ENCODE results near the gene CCT7. TPM values are rescaled to one million over a fixed set of nuclear protein-coding genes. Genes with fewer than 3 reads are reported as not detected.

The CCT7 gene
- total and polyA plus RNA-seq, 2 experiments from 2014 or later, result 287 to 642 TPM

- H3K4me3 Mint-ChIP-seq, result peak overlapping the region; percentile 75
- no peaks in the 10 kb centered on the region for H3K9me2 ChIP-seq (ENCODE audit: insufficient read depth)
- peak overlapping the region; percentile 89 for H3K4me2 ChIP-seq
- TF ChIP-seq CTCF (conservative IDR thresholded peaks at IDR 0.05; ENCODE audit: low read depth in 2 of 2) (peak; percentile 30 to 50), JUNB (IDR thresholded peaks at IDR 0.05; ENCODE audit: unreplicated experiment) (no peak), EZH2phosphoT487 (IDR thresholded peaks at IDR 0.05; ENCODE audit: unreplicated experiment) (peak; percentile 80), EZH2 (IDR thresholded peaks at IDR 0.05; ENCODE audit: low read depth, unreplicated experiment) (no peak), ETS1 (IDR thresholded peaks at IDR 0.05) (no peak), CREB1 (CRISPR knock-in tag; IDR thresholded peaks at IDR 0.05; ENCODE audit: low read depth) (peak; percentile 19; the same call in 1 of the 2 replicates)
- no peak overlapping the region for H3K27ac Mint-ChIP-seq
- no peaks in the 10 kb centered on the region for H3K36me3 ChIP-seq (ENCODE audit: insufficient read depth)
- no peaks in the 10 kb centered on the region for H3K9me3 Mint-ChIP-seq
- no peak overlapping the region for H3K27ac ChIP-seq (ENCODE audit: low read depth)
- ATAC-seq (peak; percentile 58), DNase-seq (ENCODE audit: low spot score) (peak; percentile 79)
- no peaks in the 10 kb centered on the region for H3K36me3 Mint-ChIP-seq (ENCODE audit: low read depth)
- peaks cover 12% of the 10 kb centered on the region; the same call in 1 of the 2 replicates for H3K4me1 ChIP-seq (ENCODE audit: insufficient read depth)
- H3F3A ChIP-seq (replicated peaks; ENCODE audit: low read depth), result peaks cover 9% of the 10 kb centered on the region
- peaks cover 98% of the 10 kb centered on the region for H3K27me3 ChIP-seq (ENCODE audit: insufficient read depth)
- no peaks in the 10 kb centered on the region for H3K79me2 ChIP-seq (replicated peaks; ENCODE audit: insufficient read depth)
- peaks cover 5% of the 10 kb centered on the region for H4K20me1 ChIP-seq (replicated peaks; ENCODE audit: insufficient read depth)
- peak overlapping the region; percentile 81; the same call in 1 of the 2 replicates for H2AFZ ChIP-seq
- peaks cover 9% of the 10 kb centered on the region for H3K4me1 Mint-ChIP-seq
- peaks cover 67% of the 10 kb centered on the region for H3K27me3 Mint-ChIP-seq (ENCODE audit: insufficient read depth, low read depth, poor library complexity)
- peak overlapping the region; percentile 67 for H3K4me3 ChIP-seq
Observed at GRCh38 chr2:73291461-73292315, 57.6 kb downstream of the CCT7 start.

- H3K27me3 Mint-ChIP-seq (ENCODE audit: insufficient read depth, low read depth, poor library complexity), result peaks cover 68% of the 10 kb centered on the region
Observed at GRCh38 chr2:73292316-73292905, 58.3 kb downstream of the CCT7 start.

More at GRCh38 chr2:73292316-73292905, 58.3 kb downstream of the CCT7 start:
- Histone ChIP-seq H3K27ac (ENCODE audit: low read depth) (no peak overlapping the region), H3K9me2 (ENCODE audit: insufficient read depth) (no peaks in the 10 kb centered on the region), H2AFZ (peak overlapping the region; percentile 81; the same call in 1 of the 2 replicates), H3K4me3 (peak overlapping the region; percentile 67), H3F3A (replicated peaks; ENCODE audit: low read depth) (peaks cover 9% of the 10 kb centered on the region), H3K27me3 (ENCODE audit: insufficient read depth) (peaks cover 98% of the 10 kb centered on the region), H3K36me3 (ENCODE audit: insufficient read depth) (no peaks in the 10 kb centered on the region), H3K4me1 (ENCODE audit: insufficient read depth) (peaks cover 12% of the 10 kb centered on the region; the same call in 1 of the 2 replicates), H4K20me1 (replicated peaks; ENCODE audit: insufficient read depth) (peaks cover 5% of the 10 kb centered on the region), H3K79me2 (replicated peaks; ENCODE audit: insufficient read depth) (no peaks in the 10 kb centered on the region), H3K4me2 (peak overlapping the region; percentile 89)
- Mint-ChIP-seq H3K4me1 (peaks cover 14% of the 10 kb centered on the region), H3K9me3 (no peaks in the 10 kb centered on the region), H3K36me3 (ENCODE audit: low read depth) (no peaks in the 10 kb centered on the region), H3K4me3 (peak overlapping the region; percentile 75), H3K27ac (no peak overlapping the region)
- peak; percentile 4 for ATAC-seq
- DNase-seq (ENCODE audit: low spot score), result peak; percentile 21
- no peak for TF ChIP-seq CTCF (conservative IDR thresholded peaks at IDR 0.05; ENCODE audit: low read depth in 2 of 2)
- peak; percentile 20 for TF ChIP-seq EZH2phosphoT487 (IDR thresholded peaks at IDR 0.05; ENCODE audit: unreplicated experiment)
- TF ChIP-seq EZH2 (IDR thresholded peaks at IDR 0.05; ENCODE audit: low read depth, unreplicated experiment), result peak; percentile 33
